H9 (cell line): Measurements from ENCODE around the gene WFDC10A. TPM values are rescaled to one million over a fixed set of nuclear protein-coding genes. Genes with fewer than 3 reads are reported as not detected.

ENCODE experiments used
- DNase-seq: peaks from one replicate; pipeline ENCODE4 v3.0.0-alpha.2; 2017
- H2AFZ ChIP-seq: one replicate; pipeline ENCODE4 v1.6.1; 2013; ENCODE audit warnings: mild to moderate bottlenecking, low read length, control low read depth, moderate library complexity
- H2AK5ac ChIP-seq: 2 replicates; pipeline ENCODE4 v1.6.1; 2013; ENCODE audit warnings: low read length, control low read depth, mixed read lengths; ENCODE audit not compliant: insufficient read length
- H2BK120ac ChIP-seq: one replicate; pipeline ENCODE4 v1.6.1; 2013; ENCODE audit warnings: low read depth, mild to moderate bottlenecking, low read length, control low read depth, inconsistent platforms; ENCODE audit not compliant: poor library complexity, severe bottlenecking
- H2BK12ac ChIP-seq: 2 replicates; pipeline ENCODE4 v1.6.1; 2013; ENCODE audit warnings: low read length, control low read depth, mixed read lengths, low read depth; ENCODE audit not compliant: insufficient read length
- H2BK15ac ChIP-seq: 2 replicates; pipeline ENCODE4 v1.6.1; 2013; ENCODE audit warnings: low read depth, low read length, control low read depth
- H2BK20ac ChIP-seq: one replicate; pipeline ENCODE4 v1.6.1; 2013; ENCODE audit warnings: low read depth, mild to moderate bottlenecking, low read length, control low read depth, inconsistent platforms; ENCODE audit not compliant: poor library complexity, severe bottlenecking
- H2BK5ac ChIP-seq: 2 replicates; pipeline ENCODE4 v1.6.1; 2013; ENCODE audit warnings: low read length, control low read depth, mixed read lengths; ENCODE audit not compliant: insufficient read length
- H3K14ac ChIP-seq: 2 replicates; pipeline ENCODE4 v1.6.1; 2013; ENCODE audit warnings: low read length, control low read depth; ENCODE audit not compliant: insufficient read depth
- H3K18ac ChIP-seq: 2 replicates; pipeline ENCODE4 v1.6.1; 2013; ENCODE audit warnings: low read depth, mild to moderate bottlenecking, mixed read lengths, low read length, control low read depth; ENCODE audit not compliant: insufficient read length
- H3K23ac ChIP-seq: 2 replicates; pipeline ENCODE4 v1.6.1; 2013; ENCODE audit warnings: low read length, control low read depth, mixed read lengths, low read depth; ENCODE audit not compliant: insufficient read length
- H3K23me2 ChIP-seq: 2 replicates; pipeline ENCODE4 v1.6.1; 2013; ENCODE audit warnings: low read depth, mild to moderate bottlenecking, mixed read lengths, low read length, control low read depth; ENCODE audit not compliant: insufficient read length, poor library complexity, severe bottlenecking
- H3K27ac ChIP-seq: 2 replicates; pipeline ENCODE4 v1.5.1; 2013; ENCODE audit warnings: low read length, control low read depth, mixed read lengths, low read depth; ENCODE audit not compliant: insufficient read length
- H3K27me3 ChIP-seq: 2 replicates; pipeline ENCODE4 v1.6.1; 2013; ENCODE audit warnings: low read length, control low read depth, inconsistent platforms; ENCODE audit not compliant: insufficient read depth
- H3K4ac ChIP-seq: 2 replicates; pipeline ENCODE4 v1.6.1; 2013; ENCODE audit warnings: low read depth, mild to moderate bottlenecking, control low read depth, inconsistent platforms, low read length, moderate library complexity
- H3K4me1 ChIP-seq: 2 replicates; pipeline ENCODE4 v1.6.1; 2013; ENCODE audit warnings: low read length, control low read depth, inconsistent platforms; ENCODE audit not compliant: insufficient read depth
- H3K4me2 ChIP-seq: 2 replicates; pipeline ENCODE4 v1.6.1; 2013; ENCODE audit warnings: low read length, control low read depth, mixed read lengths; ENCODE audit not compliant: insufficient read length, insufficient read depth
- H3K56ac ChIP-seq: 2 replicates; pipeline ENCODE4 v1.6.1; 2013; ENCODE audit warnings: low read depth, mild to moderate bottlenecking, mixed read lengths, low read length, control low read depth; ENCODE audit not compliant: insufficient read length
- H3K79me1 ChIP-seq: 2 replicates; pipeline ENCODE4 v1.6.1; 2013; ENCODE audit warnings: low read depth, mild to moderate bottlenecking, moderate library complexity, low read length, control low read depth, inconsistent platforms; ENCODE audit not compliant: insufficient read depth, poor library complexity, severe bottlenecking
- H3K79me2 ChIP-seq: 2 replicates; pipeline ENCODE4 v1.6.1; 2013; ENCODE audit warnings: low read length, control low read depth, inconsistent platforms; ENCODE audit not compliant: insufficient read depth
- H3K9ac ChIP-seq: 2 replicates; pipeline ENCODE4 v1.6.1; 2013; ENCODE audit warnings: low read length, control low read depth, mixed read lengths; ENCODE audit not compliant: insufficient read length; ENCODE audit errors: extremely low read depth
- H3K9me3 ChIP-seq: one replicate; pipeline ENCODE4 v1.6.1; 2013; ENCODE audit warnings: low read depth, low read length, inconsistent platforms; ENCODE audit not compliant: control insufficient read depth
- H3T11ph ChIP-seq: one replicate; pipeline ENCODE4 v1.6.1; 2013; ENCODE audit warnings: mild to moderate bottlenecking, low read length, control low read depth, inconsistent platforms
- H4K20me1 ChIP-seq: one replicate; pipeline ENCODE4 v1.6.1; 2013; ENCODE audit not compliant: control insufficient read depth, insufficient read length, insufficient read depth
- H4K5ac ChIP-seq: 2 replicates; pipeline ENCODE4 v1.6.1; 2013; ENCODE audit warnings: low read depth, mild to moderate bottlenecking, mixed read lengths, low read length, control low read depth; ENCODE audit not compliant: insufficient read length
- H4K8ac ChIP-seq: replicated peaks from 2 replicates; pipeline ENCODE4 v1.6.1; 2013; ENCODE audit warnings: low read length, control low read depth, mixed read lengths, low read depth; ENCODE audit not compliant: insufficient read length
- H4K91ac ChIP-seq: 2 replicates; pipeline ENCODE4 v1.6.1; 2013; ENCODE audit warnings: low read depth, mild to moderate bottlenecking, moderate library complexity, mixed read lengths, low read length, control low read depth; ENCODE audit not compliant: insufficient read length
- H3K27ac Mint-ChIP-seq, 3 experiments: 2 replicates in 2 of 3; 3 replicates in 1 of 3; pipeline ENCODE4 v1.8.0; 2020 to 2021; ENCODE audit warnings: mixed read lengths in 3 of 3, mild to moderate bottlenecking in 1 of 3, moderate library complexity in 1 of 3
- H3K27me3 Mint-ChIP-seq: 2 replicates; pipeline ENCODE4 v1.8.0; 2021; ENCODE audit warnings: low read depth, mild to moderate bottlenecking, moderate library complexity, mixed read lengths
- H3K36me3 Mint-ChIP-seq, 3 experiments: 2 replicates in 2 of 3; 3 replicates in 1 of 3; pipeline ENCODE4 v1.8.0; 2020 to 2021; ENCODE audit warnings: low read depth in 3 of 3, mixed read lengths in 3 of 3; ENCODE audit not compliant: insufficient read depth in 1 of 3
- H3K4me1 Mint-ChIP-seq, 2 experiments: 2 replicates each; pipeline ENCODE4 v1.8.0; 2020; ENCODE audit warnings: mixed read lengths in 2 of 2
- H3K4me3 Mint-ChIP-seq, 2 experiments: 2 replicates in 1 of 2; 3 replicates in 1 of 2; pipeline ENCODE4 v1.8.0; 2020 to 2021; ENCODE audit warnings: mild to moderate bottlenecking in 2 of 2, mixed read lengths in 2 of 2, moderate library complexity in 1 of 2
- H3K9me3 Mint-ChIP-seq, 2 experiments: 2 replicates in 1 of 2; 3 replicates in 1 of 2; pipeline ENCODE4 v1.8.0; 2020; ENCODE audit warnings: mild to moderate bottlenecking in 2 of 2, mixed read lengths in 2 of 2, moderate library complexity in 1 of 2
- CTCF ChIP-seq: fragments of 200-600 bp; sonication (generic); conservative IDR thresholded peaks from 3 replicates; pipeline ENCODE4 v1.8.0; 2021; ENCODE audit warnings: antibody characterized with exemption, mild to moderate bottlenecking
- WGBS: extraction: QIAGEN DNeasy Blood & Tissue Kit; methylation state at CpG from one replicate; pipeline ENCODE4 v1.1.7; 2013; ENCODE audit warnings: missing lambda C conversion rate, low lambda C conversion rate, mixed read lengths; ENCODE audit not compliant: insufficient read length; ENCODE audit errors: extremely low coverage; 5-methylcytosine and 5-hydroxymethylcytosine counted together
- total RNA-seq: library from RNA; stranded (reverse); gene quantifications from 2 replicates; pipeline ENCODE4 v1.2.1, GENCODE V29; 2021

WFDC10A gene
- total RNA-seq, 1 experiment from 2014 or later = not detected

GRCh38 chr20:45631184-45631583 lies 1.6 kb downstream of the WFDC10A start, which contains the start of gene WFDC9:
TSS of gene WFDC9 (minus strand) at chr20:45631284. CDS start at chr20:45610181, 21,103 bp downstream.
- Histone ChIP-seq H2BK120ac (no peak within 1 kb of the TSS), H2AK5ac (no peak within 1 kb of the TSS), H2AFZ (no peak within 1 kb of the TSS), H2BK5ac (no peak within 1 kb of the TSS), H3T11ph (no peak within 1 kb of the TSS), H3K18ac (no peak within 1 kb of the TSS), H3K27ac (no peak within 1 kb of the TSS), H3K14ac (no peak within 1 kb of the TSS), H3K4me1 (peaks cover 3% of the 10 kb centered on the region; the same call in 1 of the 2 replicates), H3K23me2 (no peaks in the 10 kb centered on the region), H3K79me1 (no peaks in the 10 kb centered on the region), H2BK12ac (no peak within 1 kb of the TSS), H2BK20ac (no peak within 1 kb of the TSS), H3K56ac (no peak within 1 kb of the TSS), H4K20me1 (no peaks in the 10 kb centered on the region), H3K9ac (no peak within 1 kb of the TSS), H3K23ac (no peak within 1 kb of the TSS), H3K79me2 (no peaks in the 10 kb centered on the region), H4K5ac (no peak within 1 kb of the TSS), H4K91ac (no peak within 1 kb of the TSS), H4K8ac (no peak within 1 kb of the TSS), H3K27me3 (no peaks in the 10 kb centered on the region), H3K4me2 (no peak within 1 kb of the TSS), H2BK15ac (no peak within 1 kb of the TSS), H3K9me3 (no peaks in the 10 kb centered on the region), H3K4ac (no peak within 1 kb of the TSS)
- peaks cover 2 to 4% of the 10 kb centered on the region in 2 experiments for H3K4me1 Mint-ChIP-seq
- no peak within 1 kb of the TSS for H3K4me3 Mint-ChIP-seq
- DNase-seq = no peak
- peaks cover 2% of the 10 kb centered on the region for H3K27me3 Mint-ChIP-seq
- H3K36me3 Mint-ChIP-seq = no peaks in the 10 kb centered on the region; a peak in 1 of 7 replicates
- H3K27ac Mint-ChIP-seq = peak within 1 kb of the TSS in 1 of 3 experiments; percentile 32; a peak in 1 of 7 replicates
- TF ChIP-seq CTCF = no peak
- WGBS = no CpG with 5 or more reads among the region's 4 CpGs
- H3K9me3 Mint-ChIP-seq = no peaks in the 10 kb centered on the region
